HG03103 (cell line): Measurements from ENCODE around the gene OR2AP1.
"Not testable (repeated sequence)": the region's sequence is repeated elsewhere in the genome, so short reads cannot be mapped to it uniquely, and the experiment has no call there.

Experiments
- ATAC-seq: cut with Tn5 transposase; IDR thresholded peaks from one replicate; pipeline ENCODE4 v1.9.1; 2021; ENCODE audit warnings: low read depth; ENCODE audit not compliant: unreplicated experiment

The OR2AP1 gene

GRCh38 chr12:55572168-55572567 lies at the start of gene OR2AP1:
Gene OR2AP1 (plus strand): TSS chr12:55572468. CDS start chr12:55574415, 1,947 bp downstream.
- ATAC-seq, result no peak

- not testable (repeated sequence) for ATAC-seq
These were observed 24.0 kb upstream of the OR2AP1 start for GRCh38 chr12:55548235-55548634.

DNA sequence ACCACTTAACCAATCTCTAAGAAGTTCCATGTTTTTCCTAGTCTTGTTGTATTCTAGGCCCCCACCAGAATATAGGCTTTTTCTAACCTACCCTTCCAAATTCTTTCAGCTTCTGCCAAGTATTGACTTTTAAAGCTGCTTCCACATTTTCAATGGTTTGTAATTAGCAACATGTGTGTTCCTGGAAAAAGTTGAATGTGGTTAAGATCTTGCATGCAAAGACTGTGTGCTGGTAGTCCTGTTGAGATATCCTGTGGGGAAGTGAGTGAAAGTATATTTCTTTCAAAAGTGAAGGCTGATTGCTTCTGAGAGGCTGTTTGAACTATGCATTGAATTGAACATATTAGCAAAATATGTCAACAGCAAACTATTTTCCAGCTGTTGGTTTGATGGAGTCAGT lies 23.5 kb upstream of the OR2AP1 start:
- no peak for ATAC-seq

- ATAC-seq, result no peak
These were observed 23.0 kb upstream of the OR2AP1 start, which contains the start of gene OR6C4 for GRCh38 chr12:55549302-55549701. Gene OR6C4 (plus strand): TSS chr12:55549602. CDS start chr12:55551227, 1,625 bp downstream.

DNA sequence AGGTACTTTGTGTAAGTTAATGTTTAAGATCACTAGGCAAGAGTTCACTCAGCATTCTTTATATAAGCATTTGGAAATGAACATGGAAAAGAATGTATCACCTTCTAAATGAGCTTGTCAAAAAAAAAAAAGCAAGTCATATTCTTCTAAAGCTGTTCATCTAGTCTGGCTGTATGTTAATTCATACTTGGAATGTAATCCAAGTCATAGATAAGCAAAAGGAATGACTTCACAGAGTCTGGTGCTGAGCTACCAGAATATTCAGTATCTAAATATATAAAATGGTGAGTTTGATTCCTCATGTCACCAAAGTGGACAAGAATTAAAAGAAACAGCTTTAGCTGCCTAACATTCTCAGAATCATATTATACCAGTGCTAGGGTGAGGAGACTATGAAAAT lies 18.0 kb upstream of the OR2AP1 start:
- ATAC-seq, result no peak

- ATAC-seq, result not testable (repeated sequence)
These were observed 2.2 kb upstream of the OR2AP1 start for GRCh38 chr12:55570060-55570459.

GRCh38 chr12:55570689-55571088 lies 1.6 kb upstream of the OR2AP1 start:
- not testable (repeated sequence) for ATAC-seq

- ATAC-seq, result no peak
These were observed 9.8 kb downstream of the OR2AP1 start for GRCh38 chr12:55582066-55582465.

GRCh38 chr12:55585817-55586216 lies 13.5 kb downstream of the OR2AP1 start:
- no peak for ATAC-seq

- ATAC-seq, result not testable (repeated sequence)
These were observed 17.9 kb downstream of the OR2AP1 start for GRCh38 chr12:55590152-55590551.

DNA sequence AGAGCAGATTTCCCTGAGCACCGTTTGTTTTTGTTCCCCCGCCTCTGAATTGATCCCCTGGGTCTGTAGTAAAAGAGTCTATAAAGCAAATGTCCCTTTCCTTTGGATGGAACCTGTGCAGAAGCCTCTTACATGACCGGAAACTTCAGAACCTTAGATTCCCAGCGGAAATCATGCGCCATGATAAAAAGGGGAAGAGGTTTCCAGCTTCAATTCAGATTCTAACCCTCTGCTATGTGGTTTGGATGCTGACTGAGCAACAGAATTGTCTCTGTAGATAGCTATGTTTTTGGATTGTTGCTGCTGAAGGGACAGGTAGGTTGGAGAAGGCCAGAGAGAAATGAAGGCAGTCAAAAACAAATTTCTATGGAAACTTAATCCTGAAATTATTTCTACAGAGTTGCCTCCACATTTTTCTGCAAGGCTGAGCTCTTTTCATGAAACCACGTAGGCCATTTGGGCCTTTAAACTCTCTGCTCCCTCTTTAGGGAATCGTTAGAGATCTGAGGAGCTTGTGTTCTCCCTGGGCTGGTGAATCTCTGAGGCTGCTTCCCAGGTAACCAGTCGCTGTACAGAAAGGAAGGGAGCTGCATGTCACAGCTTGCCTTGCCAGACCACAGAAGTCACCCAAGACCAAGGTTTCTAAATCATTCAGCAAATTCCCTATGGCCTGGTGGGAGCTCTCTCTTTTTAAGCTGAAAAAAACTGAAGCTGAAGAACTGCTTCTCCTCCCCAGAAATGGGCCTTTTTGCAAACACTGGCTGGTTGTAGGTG lies 35.7 kb downstream of the OR2AP1 start:
- no peak for ATAC-seq

GRCh38 chr12:55610598-55610997 lies 38.3 kb downstream of the OR2AP1 start:
- ATAC-seq, result no peak

DNA sequence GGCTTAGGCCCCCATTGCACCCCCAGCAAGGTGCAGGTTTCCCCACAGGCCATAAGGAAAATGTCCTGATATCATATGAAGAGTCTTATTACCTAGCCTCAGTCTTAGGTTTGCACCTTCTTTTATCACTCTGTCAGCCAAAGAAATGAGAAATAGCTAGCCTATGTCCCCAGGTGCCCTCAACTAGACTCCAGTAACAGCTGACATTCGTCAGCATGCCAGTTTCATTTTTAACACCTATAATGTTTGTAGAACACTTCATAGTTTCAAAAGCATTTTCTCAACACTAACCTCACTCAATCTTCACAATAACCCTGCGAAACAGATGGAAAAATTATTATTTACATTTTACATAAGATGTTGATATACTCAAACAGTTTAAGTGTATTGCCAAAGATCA lies 40.4 kb downstream of the OR2AP1 start:
- no peak for ATAC-seq

GRCh38 chr12:55614764-55615163 lies 42.5 kb downstream of the OR2AP1 start:
- no peak for ATAC-seq

DNA sequence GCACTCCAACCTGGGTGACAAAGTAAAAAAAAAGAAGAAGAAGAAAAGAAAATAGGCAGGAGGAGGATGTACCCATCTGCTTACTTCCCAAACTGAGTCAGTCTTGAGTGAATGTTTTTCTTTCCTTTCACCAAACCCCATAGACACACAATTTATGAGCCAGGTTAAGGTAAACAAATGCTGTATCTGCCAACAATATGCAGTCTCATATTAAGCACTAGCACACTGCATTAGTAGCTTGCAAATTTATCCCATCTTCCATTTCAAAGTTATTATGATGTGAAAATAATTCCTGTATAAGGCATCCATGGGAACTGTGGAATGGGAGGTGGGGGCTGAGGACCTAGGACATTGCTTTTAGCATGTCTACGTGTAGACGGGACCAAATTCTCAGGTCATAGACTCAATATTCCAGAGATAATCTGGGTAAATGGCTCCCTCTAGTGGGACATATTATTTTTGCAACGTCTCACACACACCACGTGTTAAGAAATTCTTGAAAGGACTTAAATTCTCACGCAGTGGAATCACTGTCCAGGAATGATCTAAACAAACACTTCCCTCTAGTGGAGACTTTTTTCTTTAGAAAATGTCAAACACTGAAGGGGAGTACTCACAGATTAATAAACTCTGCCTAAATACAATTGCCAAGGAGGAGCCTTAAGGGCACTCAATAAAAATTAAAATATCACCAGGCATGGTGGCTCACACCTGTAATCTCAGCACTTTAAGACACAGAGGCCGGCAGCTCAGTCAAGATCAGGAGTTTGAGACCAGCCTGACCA lies 47.3 kb downstream of the OR2AP1 start:
- peak; percentile 63 for ATAC-seq

DNA sequence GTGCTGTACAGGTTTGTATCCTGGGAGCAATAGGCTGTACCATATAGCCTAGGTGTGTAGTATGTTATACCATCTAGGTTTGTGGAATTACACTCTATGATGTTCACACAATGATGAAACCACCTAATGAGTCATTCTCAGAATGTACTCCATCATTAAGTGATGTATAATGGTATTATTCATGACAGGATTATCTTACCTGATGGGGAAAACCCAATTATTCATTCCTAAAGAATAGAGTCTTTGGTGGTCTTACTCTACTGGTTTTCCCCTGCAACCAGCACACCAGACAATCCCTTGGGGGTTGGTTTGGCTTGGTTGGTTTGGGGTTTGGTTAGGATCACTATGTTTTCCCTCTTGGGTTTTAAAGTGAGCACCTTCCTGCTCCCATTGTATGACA lies 51.8 kb downstream of the OR2AP1 start:
- no peak for ATAC-seq
